ENCODE data around the gene KLHL28.

DNA sequence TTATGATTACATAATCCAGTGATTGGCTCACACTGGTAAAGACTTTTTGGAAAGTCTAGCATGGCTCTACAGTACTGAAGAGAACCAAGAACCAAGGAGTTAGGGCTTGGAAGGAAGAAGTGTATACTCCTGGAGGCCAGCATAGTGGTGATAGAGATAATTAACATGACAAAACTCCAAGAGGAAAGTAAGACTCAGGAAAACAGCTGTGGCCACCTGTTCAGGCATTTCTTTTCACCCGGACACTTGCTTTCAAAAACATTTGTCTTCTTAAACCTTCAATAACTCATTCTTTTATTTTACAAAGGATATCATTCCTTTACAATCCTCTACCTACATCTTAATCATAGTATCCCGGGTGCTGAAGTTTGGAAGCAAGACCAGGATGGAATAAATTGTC, 50.9 kb downstream of the KLHL28 start:
- TF ChIP-seq ZFP30 (CRISPR knock-in tag; IDR thresholded peaks at IDR 0.05) = no peak
- no peak for TF ChIP-seq ZNF565 (CRISPR knock-in tag; conservative IDR thresholded peaks at IDR 0.05; ENCODE audit: low read depth)
- TF ChIP-seq SNAI2 (CRISPR knock-in tag; IDR thresholded peaks at IDR 0.05) = no peak
- no peak for TF ChIP-seq ARNTL (CRISPR knock-in tag; IDR thresholded peaks at IDR 0.05; ENCODE audit: borderline replicate concordance, low read depth)
- no peak for TF ChIP-seq BACH2 (CRISPR knock-in tag; IDR thresholded peaks at IDR 0.05; ENCODE audit: borderline replicate concordance)
- TF ChIP-seq, protein P1, sequence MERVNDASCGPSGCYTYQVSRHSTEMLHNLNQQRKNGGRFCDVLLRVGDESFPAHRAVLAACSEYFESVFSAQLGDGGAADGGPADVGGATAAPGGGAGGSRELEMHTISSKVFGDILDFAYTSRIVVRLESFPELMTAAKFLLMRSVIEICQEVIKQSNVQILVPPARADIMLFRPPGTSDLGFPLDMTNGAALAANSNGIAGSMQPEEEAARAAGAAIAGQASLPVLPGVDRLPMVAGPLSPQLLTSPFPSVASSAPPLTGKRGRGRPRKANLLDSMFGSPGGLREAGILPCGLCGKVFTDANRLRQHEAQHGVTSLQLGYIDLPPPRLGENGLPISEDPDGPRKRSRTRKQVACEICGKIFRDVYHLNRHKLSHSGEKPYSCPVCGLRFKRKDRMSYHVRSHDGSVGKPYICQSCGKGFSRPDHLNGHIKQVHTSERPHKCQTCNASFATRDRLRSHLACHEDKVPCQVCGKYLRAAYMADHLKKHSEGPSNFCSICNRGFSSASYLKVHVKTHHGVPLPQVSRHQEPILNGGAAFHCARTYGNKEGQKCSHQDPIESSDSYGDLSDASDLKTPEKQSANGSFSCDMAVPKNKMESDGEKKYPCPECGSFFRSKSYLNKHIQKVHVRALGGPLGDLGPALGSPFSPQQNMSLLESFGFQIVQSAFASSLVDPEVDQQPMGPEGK (CRISPR knock-in tag; IDR thresholded peaks at IDR 0.05; ENCODE audit: borderline replicate concordance) = no peak
- TF ChIP-seq OSR1 (CRISPR knock-in tag; IDR thresholded peaks at IDR 0.05) = no peak
- TF ChIP-seq, protein P2, sequence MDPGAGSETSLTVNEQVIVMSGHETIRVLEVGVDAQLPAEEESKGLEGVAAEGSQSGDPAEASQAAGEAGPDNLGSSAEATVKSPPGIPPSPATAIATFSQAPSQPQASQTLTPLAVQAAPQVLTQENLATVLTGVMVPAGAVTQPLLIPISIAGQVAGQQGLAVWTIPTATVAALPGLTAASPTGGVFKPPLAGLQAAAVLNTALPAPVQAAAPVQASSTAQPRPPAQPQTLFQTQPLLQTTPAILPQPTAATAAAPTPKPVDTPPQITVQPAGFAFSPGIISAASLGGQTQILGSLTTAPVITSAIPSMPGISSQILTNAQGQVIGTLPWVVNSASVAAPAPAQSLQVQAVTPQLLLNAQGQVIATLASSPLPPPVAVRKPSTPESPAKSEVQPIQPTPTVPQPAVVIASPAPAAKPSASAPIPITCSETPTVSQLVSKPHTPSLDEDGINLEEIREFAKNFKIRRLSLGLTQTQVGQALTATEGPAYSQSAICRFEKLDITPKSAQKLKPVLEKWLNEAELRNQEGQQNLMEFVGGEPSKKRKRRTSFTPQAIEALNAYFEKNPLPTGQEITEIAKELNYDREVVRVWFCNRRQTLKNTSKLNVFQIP (CRISPR knock-in tag; IDR thresholded peaks at IDR 0.05; ENCODE audit: borderline replicate concordance, low read depth) = no peak
- TF ChIP-seq ESRRG (CRISPR knock-in tag; IDR thresholded peaks at IDR 0.05) = no peak
- no peak for TF ChIP-seq RARB (CRISPR knock-in tag; IDR thresholded peaks at IDR 0.05)
- TF ChIP-seq, protein P3, sequence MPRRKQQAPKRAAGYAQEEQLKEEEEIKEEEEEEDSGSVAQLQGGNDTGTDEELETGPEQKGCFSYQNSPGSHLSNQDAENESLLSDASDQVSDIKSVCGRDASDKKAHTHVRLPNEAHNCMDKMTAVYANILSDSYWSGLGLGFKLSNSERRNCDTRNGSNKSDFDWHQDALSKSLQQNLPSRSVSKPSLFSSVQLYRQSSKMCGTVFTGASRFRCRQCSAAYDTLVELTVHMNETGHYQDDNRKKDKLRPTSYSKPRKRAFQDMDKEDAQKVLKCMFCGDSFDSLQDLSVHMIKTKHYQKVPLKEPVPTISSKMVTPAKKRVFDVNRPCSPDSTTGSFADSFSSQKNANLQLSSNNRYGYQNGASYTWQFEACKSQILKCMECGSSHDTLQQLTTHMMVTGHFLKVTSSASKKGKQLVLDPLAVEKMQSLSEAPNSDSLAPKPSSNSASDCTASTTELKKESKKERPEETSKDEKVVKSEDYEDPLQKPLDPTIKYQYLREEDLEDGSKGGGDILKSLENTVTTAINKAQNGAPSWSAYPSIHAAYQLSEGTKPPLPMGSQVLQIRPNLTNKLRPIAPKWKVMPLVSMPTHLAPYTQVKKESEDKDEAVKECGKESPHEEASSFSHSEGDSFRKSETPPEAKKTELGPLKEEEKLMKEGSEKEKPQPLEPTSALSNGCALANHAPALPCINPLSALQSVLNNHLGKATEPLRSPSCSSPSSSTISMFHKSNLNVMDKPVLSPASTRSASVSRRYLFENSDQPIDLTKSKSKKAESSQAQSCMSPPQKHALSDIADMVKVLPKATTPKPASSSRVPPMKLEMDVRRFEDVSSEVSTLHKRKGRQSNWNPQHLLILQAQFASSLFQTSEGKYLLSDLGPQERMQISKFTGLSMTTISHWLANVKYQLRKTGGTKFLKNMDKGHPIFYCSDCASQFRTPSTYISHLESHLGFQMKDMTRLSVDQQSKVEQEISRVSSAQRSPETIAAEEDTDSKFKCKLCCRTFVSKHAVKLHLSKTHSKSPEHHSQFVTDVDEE (CRISPR knock-in tag; IDR thresholded peaks at IDR 0.05) = no peak
- no peak for TF ChIP-seq ZFP3 (CRISPR knock-in tag; IDR thresholded peaks at IDR 0.05)

All from SK-N-SH treated with all-trans-retinoic acid at 6 μM for 48 hours (cell line).